ENCODE results near the gene EGFR. TPM values are rescaled to one million over a fixed set of nuclear protein-coding genes. Genes with fewer than 3 reads are reported as not detected.

Gene EGFR
- total and polyA plus RNA-seq, 2 experiments from 2014 or later = 0.51 to 0.57 TPM

DNA sequence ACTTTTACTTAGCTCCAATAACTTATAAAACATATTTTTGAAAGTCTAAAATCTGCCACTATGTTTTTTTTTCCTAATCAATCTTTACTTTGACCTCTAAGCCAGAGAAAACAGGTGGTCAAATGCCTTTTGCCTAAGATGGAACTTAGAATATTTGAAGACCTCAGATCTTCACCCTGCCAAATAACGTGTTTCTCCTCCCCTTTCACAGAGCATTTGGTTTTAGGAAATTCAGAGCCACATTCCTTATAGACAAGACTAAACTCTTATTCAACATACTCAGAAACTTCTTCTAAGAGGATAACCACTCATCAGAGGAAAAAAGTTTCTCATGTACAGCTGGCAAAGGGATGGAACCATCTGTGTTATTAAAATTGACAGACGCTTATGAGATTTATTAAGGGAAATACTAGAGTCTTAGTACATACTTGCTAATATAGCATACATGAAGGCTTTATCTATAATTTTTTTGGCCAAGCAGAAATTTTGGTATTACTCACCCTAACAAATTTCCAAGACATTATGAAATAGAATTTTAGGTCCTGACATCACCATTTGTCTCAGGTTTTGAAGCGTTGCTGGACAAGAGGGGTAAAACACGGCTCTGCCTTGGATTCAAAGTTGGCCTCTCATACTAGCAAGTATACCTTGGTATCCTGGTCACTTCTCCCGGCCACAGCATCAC, 2.6 kb upstream of the EGFR start:
- H3K4me1 ChIP-seq (ENCODE audit: low read depth) = peaks cover 3% of the 10 kb centered on the region
- H3K9me3 ChIP-seq (ENCODE audit: low read depth) = no peaks in the 10 kb centered on the region
- TF ChIP-seq, protein P1, sequence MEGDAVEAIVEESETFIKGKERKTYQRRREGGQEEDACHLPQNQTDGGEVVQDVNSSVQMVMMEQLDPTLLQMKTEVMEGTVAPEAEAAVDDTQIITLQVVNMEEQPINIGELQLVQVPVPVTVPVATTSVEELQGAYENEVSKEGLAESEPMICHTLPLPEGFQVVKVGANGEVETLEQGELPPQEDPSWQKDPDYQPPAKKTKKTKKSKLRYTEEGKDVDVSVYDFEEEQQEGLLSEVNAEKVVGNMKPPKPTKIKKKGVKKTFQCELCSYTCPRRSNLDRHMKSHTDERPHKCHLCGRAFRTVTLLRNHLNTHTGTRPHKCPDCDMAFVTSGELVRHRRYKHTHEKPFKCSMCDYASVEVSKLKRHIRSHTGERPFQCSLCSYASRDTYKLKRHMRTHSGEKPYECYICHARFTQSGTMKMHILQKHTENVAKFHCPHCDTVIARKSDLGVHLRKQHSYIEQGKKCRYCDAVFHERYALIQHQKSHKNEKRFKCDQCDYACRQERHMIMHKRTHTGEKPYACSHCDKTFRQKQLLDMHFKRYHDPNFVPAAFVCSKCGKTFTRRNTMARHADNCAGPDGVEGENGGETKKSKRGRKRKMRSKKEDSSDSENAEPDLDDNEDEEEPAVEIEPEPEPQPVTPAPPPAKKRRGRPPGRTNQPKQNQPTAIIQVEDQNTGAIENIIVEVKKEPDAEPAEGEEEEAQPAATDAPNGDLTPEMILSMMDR (IDR thresholded peaks at IDR 0.05; ENCODE audit: low read depth, low read length) = no peak
- no peaks in the 10 kb centered on the region for H3K36me3 ChIP-seq
- H3K27me3 ChIP-seq = peaks cover 86% of the 10 kb centered on the region
- no peak overlapping the region for H3K4me3 ChIP-seq
- no peak overlapping the region for H3K27ac ChIP-seq
- DNase-seq (ENCODE audit: low read depth in 1 of 2, low spot score in 1 of 2) = no peak

DNA sequence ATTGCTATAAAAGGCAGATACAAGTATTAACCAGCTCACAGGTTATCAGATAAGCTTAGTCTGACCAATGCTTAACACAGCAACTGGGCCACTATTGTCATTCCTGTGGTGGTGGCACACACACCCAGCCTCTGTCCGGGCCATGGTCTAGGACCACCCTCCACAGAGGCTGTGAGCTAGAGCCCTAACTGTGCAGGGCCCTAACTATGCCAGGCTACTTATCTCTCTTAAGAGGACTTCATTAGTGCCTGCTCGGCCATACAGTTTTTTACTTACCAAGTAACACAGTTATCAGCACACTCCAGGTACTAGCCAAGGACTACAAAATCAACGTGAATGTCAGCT, 2.1 kb upstream of the EGFR start:
- no peaks in the 10 kb centered on the region for H3K36me3 ChIP-seq
- H3K27me3 ChIP-seq = peaks cover 89% of the 10 kb centered on the region
- DNase-seq (ENCODE audit: low read depth in 1 of 2, low spot score in 1 of 2) = no peak
- no peak overlapping the region for H3K4me3 ChIP-seq
- H3K4me1 ChIP-seq (ENCODE audit: low read depth) = peaks cover 3% of the 10 kb centered on the region
- H3K27ac ChIP-seq = no peak overlapping the region
- TF ChIP-seq, protein P1 (IDR thresholded peaks at IDR 0.05; ENCODE audit: low read depth, low read length) = no peak
- H3K9me3 ChIP-seq (ENCODE audit: low read depth) = no peaks in the 10 kb centered on the region

DNA sequence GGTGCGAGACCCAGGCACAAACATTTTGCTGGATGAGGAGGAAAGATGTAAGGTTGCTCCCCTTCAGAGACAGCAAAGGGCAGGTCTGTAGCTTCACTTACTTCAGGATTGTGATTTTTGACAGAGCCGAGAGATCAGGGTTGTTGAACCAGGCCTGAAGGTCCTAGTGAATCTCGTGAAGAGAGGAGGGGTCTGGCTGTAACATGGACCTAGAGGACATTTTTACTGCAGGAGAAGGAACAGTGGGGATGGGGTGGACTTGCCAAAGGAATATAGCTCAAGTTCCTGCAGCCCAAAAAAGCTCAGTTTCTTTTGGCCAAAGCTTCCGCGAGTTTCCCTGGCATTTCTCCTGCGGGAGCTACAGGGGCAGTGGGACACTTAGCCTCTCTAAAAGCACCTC, 976 bp upstream of the EGFR start:
- TF ChIP-seq, protein P1 (IDR thresholded peaks at IDR 0.05; ENCODE audit: low read depth, low read length) = no peak
- Histone ChIP-seq H3K4me1 (ENCODE audit: low read depth) (peaks cover 3% of the 10 kb centered on the region), H3K4me3 (no peak overlapping the region), H3K27me3 (peaks cover 99% of the 10 kb centered on the region), H3K9me3 (ENCODE audit: low read depth) (no peaks in the 10 kb centered on the region), H3K36me3 (no peaks in the 10 kb centered on the region), H3K27ac (no peak overlapping the region)
- no peak for DNase-seq (ENCODE audit: low read depth in 1 of 2, low spot score in 1 of 2)

DNA sequence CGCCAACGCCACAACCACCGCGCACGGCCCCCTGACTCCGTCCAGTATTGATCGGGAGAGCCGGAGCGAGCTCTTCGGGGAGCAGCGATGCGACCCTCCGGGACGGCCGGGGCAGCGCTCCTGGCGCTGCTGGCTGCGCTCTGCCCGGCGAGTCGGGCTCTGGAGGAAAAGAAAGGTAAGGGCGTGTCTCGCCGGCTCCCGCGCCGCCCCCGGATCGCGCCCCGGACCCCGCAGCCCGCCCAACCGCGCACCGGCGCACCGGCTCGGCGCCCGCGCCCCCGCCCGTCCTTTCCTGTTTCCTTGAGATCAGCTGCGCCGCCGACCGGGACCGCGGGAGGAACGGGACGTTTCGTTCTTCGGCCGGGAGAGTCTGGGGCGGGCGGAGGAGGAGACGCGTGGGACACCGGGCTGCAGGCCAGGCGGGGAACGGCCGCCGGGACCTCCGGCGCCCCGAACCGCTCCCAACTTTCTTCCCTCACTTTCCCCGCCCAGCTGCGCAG, 424 bp downstream of the EGFR start:
- Histone ChIP-seq H3K27me3 (peaks cover 96% of the 10 kb centered on the region), H3K27ac (no peak overlapping the region)
- DNase-seq (ENCODE audit: low read depth in 1 of 2, low spot score in 1 of 2) = peak in 1 of 2 donors; percentile 46

DNA sequence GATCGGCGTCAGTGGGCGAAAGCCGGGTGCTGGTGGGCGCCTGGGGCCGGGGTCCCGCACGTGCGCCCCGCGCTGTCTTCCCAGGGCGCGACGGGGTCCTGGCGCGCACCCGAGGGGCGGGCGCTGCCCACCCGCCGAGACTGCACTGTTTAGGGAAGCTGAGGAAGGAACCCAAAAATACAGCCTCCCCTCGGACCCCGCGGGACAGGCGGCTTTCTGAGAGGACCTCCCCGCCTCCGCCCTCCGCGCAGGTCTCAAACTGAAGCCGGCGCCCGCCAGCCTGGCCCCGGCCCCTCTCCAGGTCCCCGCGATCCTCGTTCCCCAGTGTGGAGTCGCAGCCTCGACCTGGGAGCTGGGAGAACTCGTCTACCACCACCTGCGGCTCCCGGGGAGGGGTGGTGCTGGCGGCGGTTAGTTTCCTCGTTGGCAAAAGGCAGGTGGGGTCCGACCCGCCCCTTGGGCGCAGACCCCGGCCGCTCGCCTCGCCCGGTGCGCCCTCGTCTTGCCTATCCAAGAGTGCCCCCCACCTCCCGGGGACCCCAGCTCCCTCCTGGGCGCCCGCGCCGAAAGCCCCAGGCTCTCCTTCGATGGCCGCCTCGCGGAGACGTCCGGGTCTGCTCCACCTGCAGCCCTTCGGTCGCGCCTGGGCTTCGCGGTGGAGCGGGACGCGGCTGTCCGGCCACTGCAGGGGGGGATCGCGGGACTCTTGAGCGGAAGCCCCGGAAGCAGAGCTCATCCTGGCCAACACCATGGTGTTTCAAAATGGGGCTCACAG, 1.1 kb downstream of the EGFR start:
- TF ChIP-seq, protein P1 (IDR thresholded peaks at IDR 0.05; ENCODE audit: low read depth, low read length) = peak; percentile 12
- Histone ChIP-seq H3K4me3 (peak overlapping the region; percentile 72), H3K36me3 (no peaks in the 10 kb centered on the region), H3K27ac (no peak overlapping the region), H3K27me3 (peaks cover 96% of the 10 kb centered on the region), H3K9me3 (ENCODE audit: low read depth) (no peaks in the 10 kb centered on the region), H3K4me1 (ENCODE audit: low read depth) (peaks cover 3% of the 10 kb centered on the region)
- peak in 1 of 2 donors; percentile 37 for DNase-seq (ENCODE audit: low read depth in 1 of 2, low spot score in 1 of 2)

More for the DNA sequence above, 424 bp downstream of the EGFR start:
- no peaks in the 10 kb centered on the region for H3K36me3 ChIP-seq
- peaks cover 3% of the 10 kb centered on the region for H3K4me1 ChIP-seq (ENCODE audit: low read depth)
- H3K9me3 ChIP-seq (ENCODE audit: low read depth) = no peaks in the 10 kb centered on the region
- H3K4me3 ChIP-seq = peak overlapping the region; percentile 72
- TF ChIP-seq, protein P1 (IDR thresholded peaks at IDR 0.05; ENCODE audit: low read depth, low read length) = no peak

All from cardiac muscle cell (in vitro differentiated cells and primary cell).